Hepatocyte (in vitro differentiated cells): ENCODE results near the gene LACC1. TPM values are rescaled to one million over a fixed set of nuclear protein-coding genes. Genes with fewer than 3 reads are reported as not detected.

Experiments used
- DNase-seq: peaks from one replicate; pipeline ENCODE4 v3.0.0-alpha.2; 2016; ENCODE audit warnings: low spot score
- H2AFZ ChIP-seq: fragments of 200-600 bp; sonication (generic); 2 replicates; pipeline ENCODE4 v1.6.0; 2016; ENCODE audit warnings: antibody characterized with exemption, mild to moderate bottlenecking
- H3K27ac ChIP-seq: fragments of 200-600 bp; sonication (generic); 2 replicates; pipeline ENCODE4 v1.5.1; 2016; ENCODE audit warnings: mild to moderate bottlenecking
- H3K27me3 ChIP-seq: fragments of 200-600 bp; sonication (generic); 2 replicates; pipeline ENCODE4 v1.6.1; 2016
- H3K36me3 ChIP-seq: fragments of 200-600 bp; sonication (generic); replicated peaks from 2 replicates; pipeline ENCODE4 v1.5.1; 2016; ENCODE audit warnings: low read depth; ENCODE audit not compliant: insufficient read depth
- H3K4me1 ChIP-seq: fragments of 200-600 bp; sonication (generic); 2 replicates; pipeline ENCODE4 v1.5.1; 2016; ENCODE audit warnings: mild to moderate bottlenecking, moderate library complexity; ENCODE audit not compliant: insufficient read depth
- H3K4me2 ChIP-seq: fragments of 200-600 bp; sonication (generic); 2 replicates; pipeline ENCODE4 v1.6.0; 2016
- H3K4me3 ChIP-seq: fragments of 200-600 bp; sonication (generic); 2 replicates; pipeline ENCODE4 v1.5.1; 2016; ENCODE audit warnings: mild to moderate bottlenecking
- H3K79me2 ChIP-seq: fragments of 200-600 bp; sonication (generic); 2 replicates; pipeline ENCODE4 v1.6.0; 2017; ENCODE audit warnings: mild to moderate bottlenecking
- H3K9me2 ChIP-seq: fragments of 200-600 bp; sonication (generic); replicated peaks from 2 replicates; pipeline ENCODE4 v1.6.0; 2017; ENCODE audit warnings: mild to moderate bottlenecking; ENCODE audit not compliant: insufficient read depth
- H3K9me3 ChIP-seq: fragments of 200-600 bp; sonication (generic); 2 replicates; pipeline ENCODE4 v1.5.1; 2016; ENCODE audit warnings: low read depth, mild to moderate bottlenecking
- H4K20me1 ChIP-seq: fragments of 200-600 bp; sonication (generic); 2 replicates; pipeline ENCODE4 v1.6.0; 2016; ENCODE audit warnings: mild to moderate bottlenecking; ENCODE audit not compliant: insufficient read depth, poor library complexity, severe bottlenecking
- CTCF ChIP-seq: fragments of 200-600 bp; sonication (generic); IDR thresholded peaks from 2 replicates; pipeline ENCODE4 v1.5.1; 2016; ENCODE audit warnings: antibody characterized with exemption, mild to moderate bottlenecking; ENCODE audit not compliant: poor library complexity
- EZH2 ChIP-seq: fragments of 200-600 bp; sonication (generic); IDR thresholded peaks from 2 replicates; pipeline ENCODE4 v1.6.1; 2016; ENCODE audit warnings: antibody characterized with exemption, mild to moderate bottlenecking, borderline replicate concordance
- EZH2phosphoT487 ChIP-seq: fragments of 200-600 bp; sonication (generic); IDR thresholded peaks from one replicate; pipeline ENCODE4 v1.6.1; 2018; ENCODE audit warnings: antibody characterized with exemption, mild to moderate bottlenecking, low read depth, moderate library complexity; ENCODE audit not compliant: unreplicated experiment, severe bottlenecking
- WGBS: methylation state at CpG from one replicate; pipeline ENCODE4 v1.1.6; 2016; ENCODE audit warnings: low lambda C conversion rate; ENCODE audit errors: missing lambda C conversion rate; 5-methylcytosine and 5-hydroxymethylcytosine counted together
- polyA plus RNA-seq: library from polyadenylated mRNA; unstranded; fragments of >200 nt; fragmentation: Nextera tagmentation; extraction: Ambion mirVana; gene quantifications from 2 replicates; pipeline ENCODE4 v1.2.1, GENCODE V29; 2016
- total RNA-seq: library from RNA; depleted of rRNA; stranded (reverse); fragments of >200 nt; gene quantifications from 2 replicates; pipeline ENCODE4 v1.2.3, GENCODE V29; 2014

The LACC1 gene
- total and polyA plus RNA-seq, 2 experiments from 2014 or later, result 3.6 to 11.1 TPM

- no peak overlapping the region for H3K4me3 ChIP-seq
- peaks cover 7% of the 10 kb centered on the region for H3K4me1 ChIP-seq
- H3K4me2 ChIP-seq, result no peak overlapping the region
- no peaks in the 10 kb centered on the region for H3K9me3 ChIP-seq
- H3K79me2 ChIP-seq, result no peaks in the 10 kb centered on the region
- H2AFZ ChIP-seq, result no peak overlapping the region
- no peaks in the 10 kb centered on the region for H4K20me1 ChIP-seq
- TF ChIP-seq CTCF (no peak), EZH2phosphoT487 (no peak), EZH2 (no peak)
- no peaks in the 10 kb centered on the region for H3K36me3 ChIP-seq
- DNase-seq, result no peak
- no peak overlapping the region for H3K27ac ChIP-seq
- 71% methylated on average over 1 of the region's 1 CpG for WGBS
- no peaks in the 10 kb centered on the region for H3K9me2 ChIP-seq
- no peaks in the 10 kb centered on the region for H3K27me3 ChIP-seq
These were observed 4.5 kb downstream of the LACC1 start for GRCh38 chr13:43884222-43884621.

- TF ChIP-seq CTCF (peak; percentile 24), EZH2phosphoT487 (no peak)
- DNase-seq, result no peak
- Histone ChIP-seq H3K4me2 (no peak overlapping the region), H3K27ac (no peak overlapping the region), H3K4me1 (no peaks in the 10 kb centered on the region), H3K9me2 (no peaks in the 10 kb centered on the region), H3K79me2 (no peaks in the 10 kb centered on the region), H4K20me1 (no peaks in the 10 kb centered on the region), H2AFZ (no peak overlapping the region), H3K4me3 (no peak overlapping the region), H3K9me3 (no peaks in the 10 kb centered on the region), H3K27me3 (no peaks in the 10 kb centered on the region), H3K36me3 (no peaks in the 10 kb centered on the region)
These were observed 14.7 kb downstream of the LACC1 start for GRCh38 chr13:43894438-43894837.

- H2AFZ ChIP-seq, result no peak overlapping the region
- H3K79me2 ChIP-seq, result no peaks in the 10 kb centered on the region
- H3K36me3 ChIP-seq, result no peaks in the 10 kb centered on the region
- WGBS, result 54% methylated on average over 2 of the region's 2 CpGs
- no peak overlapping the region for H3K4me3 ChIP-seq
- DNase-seq, result no peak
- H3K9me2 ChIP-seq, result no peaks in the 10 kb centered on the region
- no peaks in the 10 kb centered on the region for H3K27me3 ChIP-seq
- H3K9me3 ChIP-seq, result no peaks in the 10 kb centered on the region
- H3K4me1 ChIP-seq, result no peaks in the 10 kb centered on the region
- peak overlapping the region; percentile 58 for H3K27ac ChIP-seq
- TF ChIP-seq CTCF (no peak), EZH2phosphoT487 (no peak), EZH2 (no peak)
- H4K20me1 ChIP-seq, result no peaks in the 10 kb centered on the region
- peak overlapping the region; percentile 15 for H3K4me2 ChIP-seq
These were observed 16.2 kb downstream of the LACC1 start for GRCh38 chr13:43895940-43896339.

- TF ChIP-seq CTCF (peak; percentile 88), EZH2phosphoT487 (no peak), EZH2 (no peak)
- no peak overlapping the region for H3K4me3 ChIP-seq
- 1% methylated on average over 3 of the region's 3 CpGs for WGBS
- no peaks in the 10 kb centered on the region for H3K9me3 ChIP-seq
- no peak overlapping the region for H3K4me2 ChIP-seq
- H3K79me2 ChIP-seq, result no peaks in the 10 kb centered on the region
- no peaks in the 10 kb centered on the region for H3K4me1 ChIP-seq
- H3K27me3 ChIP-seq, result no peaks in the 10 kb centered on the region
- no peaks in the 10 kb centered on the region for H3K36me3 ChIP-seq
- H3K9me2 ChIP-seq, result no peaks in the 10 kb centered on the region
- DNase-seq, result peak; percentile 81
- H4K20me1 ChIP-seq, result no peaks in the 10 kb centered on the region
- no peak overlapping the region for H2AFZ ChIP-seq
- no peak overlapping the region for H3K27ac ChIP-seq
These were observed 25.8 kb downstream of the LACC1 start for GRCh38 chr13:43905435-43906031.
